Ramos (cell line): Measurements from ENCODE around the gene LPXN.
"Not testable (repeated sequence)": the region's sequence is repeated elsewhere in the genome, so short reads cannot be mapped to it uniquely, and the experiment has no call there.

ENCODE experiments used
- in situ Hi-C: fragments of 300-500 bp; cut with MboI; formaldehyde crosslinking; loops from one replicate; pipeline ENCODE4 v1.14.3; 2022; ENCODE audit warnings: low sequenced_read_pairs; ENCODE audit not compliant: unreplicated experiment

LPXN gene

DNA sequence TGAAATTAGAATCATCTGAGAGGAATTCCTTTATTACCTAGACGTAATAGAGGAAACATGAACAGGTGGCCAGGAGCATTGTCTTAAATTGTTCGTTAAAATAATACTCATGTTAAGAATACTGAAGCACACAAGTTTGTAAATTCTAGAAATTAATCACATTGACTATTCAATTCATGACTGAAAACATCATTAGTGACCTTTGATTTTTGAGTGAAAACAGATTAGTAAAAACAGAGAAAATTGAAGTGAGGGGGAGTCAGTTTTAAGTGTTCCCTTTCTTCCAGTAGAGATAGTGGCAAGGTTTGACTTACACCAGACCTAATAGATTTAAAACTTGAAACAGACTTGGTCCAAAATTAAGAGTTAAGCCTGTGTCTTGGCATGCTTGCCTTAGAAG lies 4.7 kb upstream of the LPXN start:
- in situ Hi-C loops, result loop anchor here (25.0 kb wide), 1 partner anchor 532 kb away; the partner anchor contains the start of gene FAM111B

DNA sequence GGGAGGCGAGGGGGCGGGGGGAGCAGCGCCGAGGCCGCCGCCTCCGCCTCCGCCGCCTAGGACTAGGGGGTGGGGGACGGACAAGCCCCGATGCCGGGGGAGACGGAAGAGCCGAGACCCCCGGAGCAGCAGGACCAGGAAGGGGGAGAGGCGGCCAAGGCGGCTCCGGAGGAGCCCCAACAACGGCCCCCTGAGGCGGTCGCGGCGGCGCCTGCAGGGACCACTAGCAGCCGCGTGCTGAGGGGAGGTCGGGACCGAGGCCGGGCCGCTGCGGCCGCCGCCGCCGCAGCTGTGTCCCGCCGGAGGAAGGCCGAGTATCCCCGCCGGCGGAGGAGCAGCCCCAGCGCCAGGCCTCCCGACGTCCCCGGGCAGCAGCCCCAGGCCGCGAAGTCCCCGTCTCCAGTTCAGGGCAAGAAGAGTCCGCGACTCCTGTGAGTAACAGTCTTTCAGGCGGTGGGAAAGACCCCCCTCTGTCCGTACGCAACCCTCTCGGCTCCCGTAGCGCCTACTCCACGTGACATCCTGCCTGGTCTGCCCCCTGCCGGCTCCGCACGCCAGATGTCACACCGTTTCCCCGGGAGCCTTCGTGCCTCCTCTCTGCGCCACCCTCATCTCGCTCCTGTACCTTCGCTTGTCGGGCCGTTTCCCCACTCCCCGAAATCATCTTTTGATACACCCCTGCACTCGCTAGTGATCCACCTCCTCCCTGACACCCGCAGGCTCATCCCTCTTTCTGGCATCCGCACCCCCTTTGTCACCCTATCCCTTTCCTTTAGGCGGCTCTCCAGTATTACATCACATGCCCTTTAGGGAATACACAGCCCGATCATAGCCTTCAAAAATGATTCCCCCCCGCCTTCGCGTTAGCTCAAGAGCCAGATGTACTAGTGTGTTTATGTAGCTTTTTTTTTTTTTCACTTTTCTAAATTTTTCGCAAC lies 3.8 kb upstream of the LPXN start:
- in situ Hi-C loops, result loop anchor here (25.0 kb wide), 1 partner anchor 533 kb away; the partner anchor contains the start of gene FAM111B

GRCh38 chr11:58578635-58579191 lies 3.1 kb upstream of the LPXN start, which contains the start of gene ZFP91:
TSS of gene ZFP91 (plus strand) at chr11:58579063. CDS start at chr11:58579282, 219 bp downstream.
- in situ Hi-C loops, result loop anchor here (25.0 kb wide), 1 partner anchor 534 kb away; the partner anchor contains the start of gene FAM111B

DNA sequence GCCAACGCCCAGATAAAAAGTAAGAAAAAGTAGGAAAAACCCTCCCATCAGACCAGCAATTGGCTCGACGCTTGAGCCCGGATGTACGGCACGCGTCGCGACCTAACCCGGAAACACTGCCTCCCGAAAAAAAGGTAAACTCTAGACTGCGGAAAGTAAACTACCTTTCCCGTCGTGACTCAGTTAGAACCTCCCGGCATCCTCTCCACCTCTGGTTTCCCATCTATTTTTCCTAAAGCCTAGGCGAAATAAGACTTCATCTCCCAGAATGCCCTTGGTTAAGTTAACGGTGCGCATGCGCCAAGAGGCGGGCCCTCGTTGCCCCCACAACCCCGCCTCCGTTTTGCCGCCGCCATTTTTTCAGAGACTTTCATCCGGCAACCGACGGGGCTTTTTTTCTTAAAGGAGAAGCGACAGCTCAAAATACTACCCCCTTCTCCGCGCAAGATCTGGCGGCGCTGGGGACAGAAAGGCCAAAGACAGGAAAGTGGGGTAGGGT lies 2.5 kb upstream of the LPXN start:
- in situ Hi-C loops, result loop anchor here (25.0 kb wide), 1 partner anchor 534 kb away; the partner anchor contains the start of gene FAM111B

GRCh38 chr11:58577555-58578135 lies 2.0 kb upstream of the LPXN start:
- in situ Hi-C loops, result loop anchor here (25.0 kb wide), 1 partner anchor 535 kb away; the partner anchor contains the start of gene FAM111B

GRCh38 chr11:58576887-58577471 lies 1.3 kb upstream of the LPXN start:
- in situ Hi-C loops, result loop anchor here (25.0 kb wide), 1 partner anchor 535 kb away; the partner anchor contains the start of gene FAM111B

- in situ Hi-C loops, result loop anchor here (25.0 kb wide), 1 partner anchor 537 kb away; the partner anchor contains the start of gene FAM111B
Measured at GRCh38 chr11:58574881-58575280, 775 bp downstream of the LPXN start.

GRCh38 chr11:58573451-58574104 lies 2.1 kb downstream of the LPXN start:
- in situ Hi-C loops, result no loop called here

GRCh38 chr11:58572906-58573305 lies 2.8 kb downstream of the LPXN start:
- in situ Hi-C loops, result not testable (repeated sequence)

DNA sequence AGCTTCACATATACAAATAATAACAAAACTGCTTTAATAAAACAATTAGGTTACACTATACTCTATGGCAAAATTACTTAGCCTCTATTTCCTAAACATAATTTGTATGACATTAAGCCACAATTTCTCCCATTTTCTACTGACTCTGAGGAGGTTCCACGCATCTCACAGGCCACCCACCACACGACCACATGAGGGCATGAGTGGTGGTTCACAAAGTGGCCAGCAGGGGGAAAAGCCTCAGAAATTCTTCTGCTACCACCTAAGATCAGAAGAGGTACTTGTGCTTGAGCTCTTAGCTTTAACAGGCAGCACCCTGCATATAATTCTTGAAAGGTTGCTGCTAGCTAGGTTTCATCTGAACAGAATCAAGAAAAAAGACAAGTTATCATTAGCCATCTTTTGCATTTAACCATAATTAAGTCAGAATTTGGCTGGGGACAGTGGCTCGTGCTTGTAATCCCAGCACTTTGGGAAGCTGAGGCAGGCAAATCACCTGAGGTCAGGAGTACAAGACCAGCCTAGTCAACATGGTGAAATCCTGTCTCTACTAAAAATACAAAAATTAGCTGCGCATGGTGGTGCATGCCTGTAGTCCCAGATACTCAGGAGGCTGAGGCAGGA lies 7.7 kb downstream of the LPXN start:
- in situ Hi-C loops, result no loop called here

DNA sequence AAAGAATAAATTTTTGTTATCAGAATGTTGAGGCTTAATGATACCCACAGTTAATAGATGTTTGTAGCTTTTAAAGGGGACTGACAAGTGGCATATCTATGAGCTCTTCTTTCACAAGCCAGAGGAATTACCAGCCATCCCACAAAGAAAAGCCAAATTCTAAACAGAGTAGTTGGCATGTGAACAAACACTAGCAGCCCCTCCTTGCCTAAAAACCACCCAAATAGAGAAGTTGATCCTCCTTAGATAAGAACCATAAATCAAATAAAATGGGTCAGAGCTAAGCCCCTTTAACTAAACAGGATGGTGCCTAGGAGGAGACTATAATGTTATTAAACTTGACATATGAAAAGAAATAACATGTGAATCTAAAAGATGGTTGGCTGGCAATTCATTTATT lies 11.4 kb downstream of the LPXN start:
- in situ Hi-C loops, result no loop called here

DNA sequence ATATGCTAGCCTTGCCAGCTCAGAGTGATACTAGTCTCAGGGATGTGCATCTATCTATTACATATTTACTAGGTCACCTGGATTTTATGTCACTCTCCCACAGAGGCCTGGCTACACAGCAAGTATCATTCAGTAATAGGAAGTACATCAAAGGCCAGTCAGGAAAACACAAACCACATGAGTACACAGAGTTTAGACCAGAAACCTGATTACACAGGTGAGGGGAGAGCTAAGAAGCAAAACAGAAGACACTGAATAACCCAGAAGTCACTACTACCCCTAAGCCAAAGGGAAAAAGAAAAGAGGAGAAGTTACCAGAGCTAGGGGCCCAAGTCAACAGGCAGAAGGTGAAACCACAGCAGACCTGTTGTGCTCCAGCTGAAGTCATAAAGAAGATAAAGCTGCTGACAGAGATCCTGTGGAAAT lies 13.3 kb downstream of the LPXN start:
- in situ Hi-C loops, result no loop called here

- in situ Hi-C loops, result no loop called here
Measured at GRCh38 chr11:58561394-58562098, 14.1 kb downstream of the LPXN start.

- in situ Hi-C loops, result no loop called here
Measured at GRCh38 chr11:58560842-58561241, 14.8 kb downstream of the LPXN start.

- in situ Hi-C loops, result no loop called here
Measured at GRCh38 chr11:58549644-58550043, 26.0 kb downstream of the LPXN start.

- in situ Hi-C loops, result no loop called here
Measured at GRCh38 chr11:58546841-58547240, 28.8 kb downstream of the LPXN start.

DNA sequence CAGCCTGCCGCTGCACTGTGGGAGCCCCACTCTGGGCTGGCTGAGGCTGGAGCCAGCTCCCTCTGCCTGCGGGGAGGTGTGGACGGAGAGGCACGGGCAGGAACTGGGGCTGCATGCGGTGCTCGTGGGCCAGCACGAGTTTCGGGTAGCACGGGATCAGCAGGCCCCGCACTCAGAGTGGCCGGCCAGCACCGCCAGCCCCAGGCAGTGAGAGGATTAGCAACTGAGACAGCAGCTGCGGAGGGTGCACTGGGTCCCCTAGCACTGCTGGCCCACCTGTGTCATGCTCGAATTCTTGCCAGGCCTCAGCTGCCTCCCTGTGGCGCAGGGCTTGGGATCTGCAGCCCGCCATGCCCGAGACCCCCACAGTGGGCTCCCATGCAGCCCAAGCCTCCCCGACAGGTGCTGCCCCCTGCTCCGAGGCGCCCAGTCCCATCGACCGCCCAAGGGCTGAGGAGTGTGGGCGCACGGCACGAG lies 43.8 kb downstream of the LPXN start:
- in situ Hi-C loops, result no loop called here

- in situ Hi-C loops, result no loop called here
Measured at GRCh38 chr11:58530236-58530635, 45.4 kb downstream of the LPXN start.
